HG03139 (cell line): ENCODE data around the gene MRRF.
A peak's percentile ranks its signal among the peaks of the same experiment; 100 is the strongest.
"Not testable (repeated sequence)": the region's sequence is repeated elsewhere in the genome, so short reads cannot be mapped to it uniquely, and the experiment has no call there.

Experiments
- ATAC-seq: cut with Tn5 transposase; IDR thresholded peaks from one replicate; pipeline ENCODE4 v1.9.1; 2021; ENCODE audit not compliant: unreplicated experiment

MRRF gene

GRCh38 chr9:122350577-122351355, 86.1 kb downstream of the MRRF start:
- ATAC-seq = peak; percentile 72

- ATAC-seq = no peak
Observed at GRCh38 chr9:122354536-122355199, 90.0 kb downstream of the MRRF start.

GRCh38 chr9:122355336-122355875, 90.7 kb downstream of the MRRF start:
- ATAC-seq = no peak

- no peak for ATAC-seq
Observed at GRCh38 chr9:122356627-122357026, 91.9 kb downstream of the MRRF start.

- no peak for ATAC-seq
Observed at GRCh38 chr9:122360891-122361290, 96.2 kb downstream of the MRRF start.

- ATAC-seq = not testable (repeated sequence)
Observed at GRCh38 chr9:122363131-122363530, 98.4 kb downstream of the MRRF start.

GRCh38 chr9:122364117-122364782, 99.6 kb downstream of the MRRF start:
- no peak for ATAC-seq

GRCh38 chr9:122364783-122365150, 100.1 kb downstream of the MRRF start:
- ATAC-seq = no peak

GRCh38 chr9:122366074-122366660, 101.5 kb downstream of the MRRF start:
- ATAC-seq = no peak

- ATAC-seq = no peak
Observed at GRCh38 chr9:122367065-122367464, 102.4 kb downstream of the MRRF start.

GRCh38 chr9:122367774-122368460, 103.2 kb downstream of the MRRF start:
- ATAC-seq = no peak

GRCh38 chr9:122368642-122369041, 104.0 kb downstream of the MRRF start:
- ATAC-seq = no peak

- ATAC-seq = peak; percentile 30
Observed at GRCh38 chr9:122370303-122370702, 105.6 kb downstream of the MRRF start.

GRCh38 chr9:122370869-122371755, 106.4 kb downstream of the MRRF start, which contains the start of gene PTGS1:
Gene PTGS1 (plus strand): TSS chr9:122371024. CDS start chr9:122371085, 61 bp downstream.
- ATAC-seq = peak; percentile 64

GRCh38 chr9:122371846-122372245, 107.2 kb downstream of the MRRF start:
- no peak for ATAC-seq

- no peak for ATAC-seq
Observed at GRCh38 chr9:122372856-122373845, 108.5 kb downstream of the MRRF start.

- ATAC-seq = no peak
Observed at GRCh38 chr9:122374885-122375420, 110.3 kb downstream of the MRRF start.

- no peak for ATAC-seq
Observed at GRCh38 chr9:122376796-122377195, 112.1 kb downstream of the MRRF start.
